GM19099 (cell line): ENCODE measurements around the gene CAPN2.

Experiments used
- POLR2A ChIP-seq: IDR thresholded peaks from 3 replicates; pipeline ENCODE4 v1.6.1; 2011; ENCODE audit warnings: low read depth; ENCODE audit not compliant: insufficient read length; ENCODE audit errors: extremely low read depth

Gene CAPN2

DNA sequence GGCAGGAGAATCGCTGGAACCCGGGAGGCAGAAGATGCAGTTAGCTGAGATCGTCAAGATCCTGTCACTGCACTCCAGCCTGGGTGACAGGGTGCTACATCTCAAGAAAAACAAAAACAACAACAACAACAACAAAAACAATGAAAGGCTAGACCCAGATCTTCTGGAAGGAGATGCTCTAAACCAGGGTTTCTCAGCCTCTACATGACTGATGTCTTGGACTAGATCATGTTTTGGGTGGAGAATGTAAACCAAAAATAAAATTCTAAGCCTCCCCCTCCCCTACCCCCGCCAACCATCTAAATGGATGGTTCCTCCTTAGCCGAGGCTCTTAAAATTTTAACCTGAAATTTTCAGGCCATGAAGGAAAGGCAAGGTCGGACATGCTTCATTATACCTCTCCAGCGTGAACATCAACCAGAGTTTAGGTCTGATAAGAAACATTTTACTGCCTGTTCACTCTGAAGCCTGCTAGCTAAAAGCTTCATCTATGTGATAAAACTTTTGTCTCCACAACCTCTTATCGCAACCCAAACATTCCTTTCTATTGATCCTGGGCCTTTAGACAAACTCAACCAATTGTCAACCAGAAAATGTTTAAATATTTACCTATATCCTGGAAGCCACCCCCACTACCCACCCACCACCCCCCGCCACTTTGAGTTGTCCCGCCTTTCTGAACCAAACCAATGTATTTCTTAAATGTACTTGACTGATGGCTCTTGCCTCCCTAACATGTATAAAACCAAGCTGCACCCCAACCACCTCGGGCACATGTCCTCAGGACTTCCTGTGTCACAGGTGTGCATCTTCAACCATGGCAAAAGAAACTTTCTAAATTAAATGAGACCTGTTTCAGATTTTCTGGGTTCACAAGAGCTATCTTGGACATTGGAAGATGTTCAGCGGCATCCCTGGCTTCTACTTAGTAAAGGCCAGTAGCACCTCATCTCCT, 1.9 kb upstream of the CAPN2 start:
- no peak for TF ChIP-seq POLR2A

DNA sequence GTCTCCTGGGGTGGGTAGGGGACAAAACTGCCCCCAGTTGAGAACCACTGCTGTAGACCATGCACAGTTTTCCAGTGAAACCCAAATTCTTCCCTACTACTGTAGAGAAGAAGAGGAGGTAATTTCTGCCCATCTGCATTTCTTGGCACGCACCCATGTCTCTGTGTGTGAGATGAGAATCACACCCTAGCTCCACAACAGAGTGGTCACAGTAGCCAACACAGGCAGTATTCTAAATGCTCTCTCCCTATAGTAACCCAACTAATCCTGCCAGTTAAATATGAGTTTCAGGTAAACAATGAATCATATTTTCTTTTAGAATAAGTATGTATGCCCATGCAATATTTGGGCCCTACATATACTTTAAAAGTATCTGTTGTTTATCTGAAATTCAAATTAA, 1.2 kb upstream of the CAPN2 start:
- TF ChIP-seq POLR2A, result no peak

DNA sequence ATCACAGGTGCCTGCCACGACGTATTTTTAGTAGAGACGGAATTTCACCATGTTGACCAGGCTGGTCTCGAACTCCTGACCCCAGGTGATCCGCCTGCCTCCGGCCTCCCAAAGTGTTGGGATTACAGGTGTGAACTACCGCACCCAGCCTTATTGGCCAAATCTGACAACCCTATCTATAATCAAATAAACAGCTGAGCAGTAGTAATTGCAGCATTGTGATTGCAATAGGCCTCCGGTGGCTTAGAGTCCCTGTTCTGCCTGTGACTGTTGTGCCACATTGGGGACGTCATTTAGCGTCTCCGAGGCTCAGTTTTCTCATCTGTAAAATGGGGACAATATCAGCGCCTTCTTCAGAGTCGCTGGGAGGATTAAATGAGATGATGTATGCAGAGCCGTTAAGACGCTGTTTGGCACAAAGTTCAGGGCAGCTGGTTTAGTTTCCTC, 569 bp upstream of the CAPN2 start:
- TF ChIP-seq POLR2A, result no peak

DNA sequence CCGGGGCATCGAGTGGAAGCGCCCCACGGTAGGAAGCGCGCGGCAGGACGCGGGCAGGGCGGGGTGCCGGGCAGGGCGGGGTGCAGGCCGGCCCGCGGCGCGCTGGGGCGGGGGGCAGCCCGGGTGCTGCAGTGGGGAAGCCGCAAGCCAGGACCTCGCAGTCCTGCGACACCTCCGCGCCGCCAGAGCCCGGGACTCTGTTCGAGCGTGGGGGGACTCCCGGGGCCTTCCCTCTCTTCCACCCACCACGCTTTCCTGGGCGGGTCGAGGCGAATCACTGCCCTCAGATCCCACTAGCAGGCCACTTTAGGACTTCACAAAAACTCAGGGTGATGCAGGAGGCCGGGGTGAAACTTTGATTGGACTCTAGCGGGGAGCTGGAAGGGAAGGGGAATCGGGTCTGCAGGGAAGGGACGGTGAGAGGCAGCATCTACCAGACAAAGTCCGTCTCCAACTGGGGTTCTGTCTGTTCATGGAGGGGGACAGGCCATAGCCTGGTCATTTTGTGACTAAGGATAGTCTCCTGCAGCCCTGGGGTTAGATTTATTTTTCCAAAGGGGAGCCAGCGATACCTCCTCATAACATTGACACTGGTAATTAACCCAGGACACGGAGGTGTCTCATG, 623 bp downstream of the CAPN2 start:
- TF ChIP-seq POLR2A, result no peak

DNA sequence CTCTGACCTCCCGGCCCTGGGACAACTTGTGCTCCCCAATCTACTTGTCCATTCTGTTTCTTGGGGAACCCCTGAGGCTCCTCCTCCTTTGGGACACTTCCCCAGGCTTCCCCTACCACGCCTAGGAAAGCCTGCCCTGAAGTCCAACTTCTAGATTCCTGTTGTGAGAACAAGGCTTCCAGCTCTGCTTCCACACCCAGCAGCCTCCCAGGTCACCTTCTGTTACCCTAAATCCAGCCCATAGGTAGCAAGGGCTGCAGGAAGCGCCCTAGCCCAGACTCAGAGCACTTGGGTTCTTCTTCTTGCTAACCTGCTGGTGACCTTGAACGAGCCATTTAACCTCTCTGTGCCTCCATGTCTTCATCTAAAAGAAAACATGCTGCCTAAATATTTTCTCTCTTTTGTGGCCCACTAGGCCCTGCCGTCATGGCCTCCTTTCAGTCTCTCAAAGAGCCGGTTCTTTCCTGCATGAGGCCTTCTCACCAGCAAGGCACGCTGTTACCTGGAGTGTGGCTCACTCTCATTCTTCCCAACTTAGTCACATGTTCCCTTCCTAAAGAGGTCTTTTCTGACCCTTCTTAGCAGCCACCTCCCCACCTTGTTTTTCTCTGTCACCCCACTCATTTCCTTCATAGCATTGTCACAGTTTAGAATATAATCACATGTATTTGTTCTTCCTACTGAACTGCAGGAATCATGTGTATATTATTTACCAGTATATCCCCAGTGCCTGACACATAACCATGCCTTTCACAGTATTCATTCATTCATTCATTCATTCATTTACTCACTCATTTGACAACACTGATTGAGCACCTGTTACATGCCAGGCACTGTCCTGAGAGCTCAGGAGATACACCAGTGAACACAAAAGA, 1.4 kb downstream of the CAPN2 start:
- no peak for TF ChIP-seq POLR2A

DNA sequence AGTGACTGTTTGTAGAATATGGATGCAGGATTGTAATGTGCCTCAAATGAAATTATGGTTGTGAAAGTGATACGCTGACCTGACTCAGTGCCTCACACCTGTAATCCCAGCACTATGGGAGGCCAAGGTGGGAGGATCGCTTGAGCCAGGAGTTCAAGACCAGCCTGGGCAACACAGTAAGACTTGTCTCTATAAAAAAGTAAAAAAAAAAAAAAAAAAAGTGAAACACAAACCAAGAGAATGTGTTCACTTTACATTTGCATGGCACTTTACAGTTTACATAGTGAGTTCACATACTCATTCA, 2.0 kb downstream of the CAPN2 start:
- TF ChIP-seq POLR2A, result no peak

DNA sequence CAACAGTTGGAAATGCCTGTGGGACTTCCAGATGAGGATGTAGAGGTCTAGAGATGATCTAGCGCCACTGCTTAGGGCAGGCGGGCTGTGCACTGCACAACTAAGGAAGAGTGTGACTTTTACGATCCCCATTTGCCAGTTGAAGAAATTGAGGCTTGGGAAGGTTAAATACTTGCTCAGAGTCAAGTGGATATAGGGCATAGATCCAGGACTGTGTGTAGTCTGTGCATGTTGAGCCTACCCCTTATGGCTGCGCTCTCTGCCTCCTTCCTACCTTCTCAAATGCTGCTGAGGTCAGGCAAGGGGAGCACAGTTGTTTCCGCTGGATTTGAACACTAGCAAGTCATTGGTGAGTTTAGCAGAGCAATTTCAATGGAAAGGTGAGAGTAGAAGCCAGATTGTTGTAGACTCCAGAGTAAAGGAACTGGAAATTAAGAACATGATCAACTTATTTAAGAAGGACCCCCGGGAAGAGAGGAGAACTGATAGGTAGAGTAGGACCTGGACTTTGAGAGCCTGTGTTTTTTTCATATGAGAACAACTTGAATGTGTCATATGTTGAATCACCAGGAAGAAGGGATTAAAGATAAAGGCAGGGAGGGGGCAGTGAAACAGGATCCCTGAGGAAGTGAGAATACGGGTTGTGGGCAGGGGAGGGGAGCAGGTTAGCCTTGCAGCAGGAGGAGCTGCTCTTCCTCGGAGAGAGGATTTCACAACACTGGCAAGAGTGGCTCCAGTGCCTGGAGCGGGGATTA, 2.7 kb downstream of the CAPN2 start:
- no peak for TF ChIP-seq POLR2A

DNA sequence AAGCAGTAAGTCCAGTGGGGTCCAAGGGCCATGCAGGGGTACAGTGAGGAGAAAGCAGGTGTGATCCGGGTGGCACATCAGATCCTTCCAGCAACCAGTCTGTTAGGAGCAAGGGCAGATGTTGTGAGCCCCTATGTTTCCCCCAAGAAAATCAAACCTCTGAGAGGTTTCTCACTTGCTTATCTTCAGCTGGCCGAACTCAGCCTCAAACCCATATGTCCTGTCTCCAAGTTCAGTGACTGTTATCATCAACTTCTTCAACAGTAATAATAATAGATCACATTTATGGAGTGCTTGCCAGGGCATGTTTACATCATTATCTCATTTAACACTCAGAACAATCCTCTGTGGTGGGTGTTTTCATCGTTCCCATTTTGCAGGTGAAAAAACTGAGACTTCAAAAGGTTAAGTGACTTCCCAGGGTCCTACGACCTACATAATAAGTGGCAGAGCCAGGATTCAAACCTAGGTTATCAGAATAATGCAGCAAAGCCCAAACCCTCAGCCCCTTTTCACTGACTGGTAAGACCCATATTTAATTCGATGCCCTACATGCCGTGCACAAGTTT, 3.3 kb downstream of the CAPN2 start:
- no peak for TF ChIP-seq POLR2A

DNA sequence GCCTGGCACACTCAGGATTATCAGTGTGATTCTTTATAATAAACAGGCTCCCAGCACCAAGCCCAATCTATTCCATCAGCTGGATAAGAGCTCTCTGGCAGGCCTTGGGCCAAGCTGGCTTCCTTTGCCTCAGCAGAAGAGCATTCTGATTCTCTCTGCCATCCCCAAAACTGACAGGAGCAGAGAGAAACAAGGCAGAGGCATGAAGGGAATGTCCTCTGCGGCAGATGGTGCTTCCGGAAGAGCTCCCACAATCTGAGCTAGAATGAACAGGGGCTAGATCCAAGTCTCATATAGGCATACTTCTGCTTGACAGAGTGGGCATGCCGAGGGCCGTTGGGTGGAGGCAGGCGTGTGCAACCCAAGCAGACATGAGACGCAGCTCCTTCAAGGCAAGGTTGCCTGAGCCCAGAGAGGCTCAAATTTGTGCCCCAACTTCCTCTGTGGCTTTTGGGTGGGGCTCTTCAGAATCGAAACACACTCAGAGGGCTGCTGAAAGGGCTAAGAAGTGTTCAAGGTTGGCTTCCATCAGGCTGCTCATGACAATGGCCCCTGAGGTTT, 4.0 kb downstream of the CAPN2 start:
- peak; percentile 29 for TF ChIP-seq POLR2A

DNA sequence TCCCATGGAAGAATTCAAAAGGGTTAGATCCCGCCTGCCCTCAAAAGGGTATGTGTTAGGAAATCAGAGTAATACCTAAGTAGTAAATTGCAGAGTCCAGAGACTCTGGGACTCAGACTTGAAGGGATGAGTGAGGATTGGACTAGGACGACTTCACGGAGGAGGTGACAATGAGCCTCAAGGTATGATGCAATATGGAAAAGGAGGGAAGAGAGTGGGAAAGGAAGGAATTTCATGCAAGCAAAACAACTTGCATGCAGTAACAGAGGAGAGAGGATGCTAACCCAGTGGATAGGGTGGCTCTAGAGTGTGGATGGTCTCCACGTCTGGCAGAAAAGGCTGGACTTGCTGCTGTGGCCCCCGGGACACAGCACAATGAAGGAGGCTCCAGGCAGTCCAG, 4.8 kb downstream of the CAPN2 start:
- TF ChIP-seq POLR2A, result no peak

DNA sequence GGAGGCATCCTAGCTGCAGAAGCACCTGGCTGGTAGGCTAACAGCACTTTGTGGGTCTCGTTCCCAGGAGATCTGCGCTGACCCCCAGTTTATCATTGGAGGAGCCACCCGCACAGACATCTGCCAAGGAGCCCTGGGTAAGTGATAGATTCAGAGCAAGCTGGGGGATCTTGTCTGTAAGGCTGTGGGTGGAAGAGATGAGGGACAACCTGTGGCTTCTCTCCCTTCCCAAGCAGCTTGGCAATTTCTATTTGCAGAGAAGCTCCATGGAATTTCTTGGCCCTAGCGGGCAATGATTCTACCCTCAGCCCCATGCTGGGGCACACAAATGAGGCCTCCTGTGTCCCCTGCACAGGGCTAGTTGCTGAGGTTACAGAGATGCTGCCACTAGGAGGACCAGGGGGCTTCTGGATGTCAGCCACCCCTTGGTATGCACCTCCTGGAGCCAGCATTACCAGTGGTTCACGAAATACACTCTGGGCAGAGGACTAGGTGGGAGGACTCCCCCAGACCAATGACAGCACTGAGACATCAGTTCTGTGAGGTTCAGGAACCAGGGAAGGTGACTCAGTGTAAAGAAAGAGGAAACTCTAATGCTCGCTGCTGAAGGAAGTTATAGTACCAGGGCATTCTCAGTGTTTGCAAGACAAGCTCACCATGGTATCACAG, 5.5 kb downstream of the CAPN2 start:
- TF ChIP-seq POLR2A, result no peak

DNA sequence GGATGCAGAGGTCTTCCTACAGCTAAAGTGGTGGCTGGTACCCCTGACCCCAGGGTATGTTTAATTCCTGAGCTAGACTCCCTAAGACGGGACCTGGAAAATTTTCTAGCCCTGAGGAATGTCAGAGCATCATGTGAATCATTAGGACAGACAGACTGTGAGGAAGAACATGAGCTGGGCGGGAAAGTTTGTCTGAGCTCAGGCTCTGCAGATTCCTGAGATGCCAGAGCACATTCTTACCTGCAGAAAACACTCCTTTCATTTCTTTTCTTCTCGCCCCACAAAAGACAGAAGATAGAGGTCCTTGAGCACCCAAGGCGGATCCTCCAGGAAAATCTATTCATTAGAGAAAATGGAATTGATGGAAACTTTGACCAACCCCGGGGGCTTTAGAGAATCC, 6.5 kb downstream of the CAPN2 start:
- no peak for TF ChIP-seq POLR2A

DNA sequence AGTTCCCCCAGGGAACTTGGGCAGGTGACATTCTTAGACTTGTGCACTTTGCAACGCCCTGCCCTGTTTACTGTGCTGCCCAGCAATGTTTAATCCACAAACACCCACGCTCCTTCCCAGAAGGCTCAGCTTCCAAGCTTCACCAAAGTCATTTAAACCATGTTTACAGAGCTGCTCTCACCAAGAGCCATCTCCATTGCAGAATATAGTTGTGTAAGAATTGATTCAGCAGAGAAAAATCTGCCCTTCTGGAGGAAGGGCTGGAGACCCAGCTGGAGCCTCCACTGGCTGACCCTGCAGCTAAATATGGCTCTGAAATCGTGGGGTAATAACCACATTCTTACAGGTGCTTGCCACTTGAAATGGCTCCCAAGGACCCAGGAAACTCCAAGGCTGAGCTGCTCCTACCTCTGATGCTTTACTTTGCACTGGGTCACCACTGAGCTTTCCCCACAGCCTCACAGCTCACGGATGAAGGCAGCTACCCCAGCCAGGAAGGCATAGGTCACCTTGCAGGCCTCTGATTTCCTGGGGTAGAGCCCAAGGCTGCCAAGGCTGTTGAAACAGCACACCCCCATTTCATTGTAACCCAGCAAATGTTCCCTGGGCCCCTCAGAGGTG, 8.7 kb downstream of the CAPN2 start:
- TF ChIP-seq POLR2A, result no peak
